Suprapubic skin (tissue), 4 donors: ENCODE data around the gene UPF2. TPM values are rescaled to one million over a fixed set of nuclear protein-coding genes. Genes with fewer than 3 reads are reported as not detected.
"Not testable (repeated sequence)": the region's sequence is repeated elsewhere in the genome, so short reads cannot be mapped to it uniquely, and the experiment has no call there.

Source experiments
- DNase-seq, 2 donors: peaks; one replicate each; pipeline ENCODE4 v3.0.0-alpha.2; 2019; ENCODE audit warnings: low spot score in 2 of 2
- H3K27ac ChIP-seq: fragments of 200-600 bp; sonication (generic); one replicate; pipeline ENCODE4 v1.5.1; 2019
- H3K27me3 ChIP-seq: fragments of 200-600 bp; sonication (generic); one replicate; pipeline ENCODE4 v1.5.1; 2019
- H3K36me3 ChIP-seq: fragments of 200-600 bp; sonication (generic); one replicate; pipeline ENCODE4 v1.5.1; 2019
- H3K4me1 ChIP-seq: fragments of 200-600 bp; sonication (generic); one replicate; pipeline ENCODE4 v1.5.1; 2019
- H3K4me3 ChIP-seq: fragments of 200-600 bp; sonication (generic); one replicate; pipeline ENCODE4 v1.5.1; 2019; ENCODE audit warnings: mild to moderate bottlenecking
- H3K9me3 ChIP-seq: fragments of 200-600 bp; sonication (generic); one replicate; pipeline ENCODE4 v1.5.1; 2019
- CTCF ChIP-seq, 2 donors: fragments of 200-600 bp in 1 of 2; fragments of 450-650 bp in 1 of 2; sonication (generic) in 1 of 2; IDR thresholded peaks; one replicate each; pipeline ENCODE4 v1.5.1; 2016 to 2019; ENCODE audit warnings: antibody characterized with exemption in 2 of 2, mild to moderate bottlenecking in 1 of 2, moderate library complexity in 1 of 2
- EP300 ChIP-seq: sonication (generic); formaldehyde crosslinking; IDR thresholded peaks from one replicate; pipeline ENCODE4 v1.6.1; 2017; ENCODE audit warnings: antibody characterized with exemption
- POLR2A ChIP-seq, 2 donors: fragments of 450-650 bp; IDR thresholded peaks; one replicate each; pipeline ENCODE4 v1.6.1; 2017; ENCODE audit warnings: antibody characterized with exemption in 2 of 2, mild to moderate bottlenecking in 2 of 2, moderate library complexity in 2 of 2
- POLR2AphosphoS5 ChIP-seq, 3 donors: sonication (generic); formaldehyde crosslinking; IDR thresholded peaks; one replicate each; pipeline ENCODE4 v1.6.1; 2017; ENCODE audit warnings: antibody characterized with exemption in 3 of 3
- WGBS: methylation state at CpG from one replicate; pipeline ENCODE4 v1.1.5; 2018; 5-methylcytosine and 5-hydroxymethylcytosine counted together
- total RNA-seq, 4 donors: library from RNA; depleted of rRNA; stranded (reverse); fragments of >200 nt; gene quantifications; one replicate each; pipeline ENCODE4 v1.1.0, GENCODE V29; 2016

Gene UPF2
- total RNA-seq, 4 donors from 2014 or later, result 15.6 to 31.9 (median 16.1) TPM

DNA sequence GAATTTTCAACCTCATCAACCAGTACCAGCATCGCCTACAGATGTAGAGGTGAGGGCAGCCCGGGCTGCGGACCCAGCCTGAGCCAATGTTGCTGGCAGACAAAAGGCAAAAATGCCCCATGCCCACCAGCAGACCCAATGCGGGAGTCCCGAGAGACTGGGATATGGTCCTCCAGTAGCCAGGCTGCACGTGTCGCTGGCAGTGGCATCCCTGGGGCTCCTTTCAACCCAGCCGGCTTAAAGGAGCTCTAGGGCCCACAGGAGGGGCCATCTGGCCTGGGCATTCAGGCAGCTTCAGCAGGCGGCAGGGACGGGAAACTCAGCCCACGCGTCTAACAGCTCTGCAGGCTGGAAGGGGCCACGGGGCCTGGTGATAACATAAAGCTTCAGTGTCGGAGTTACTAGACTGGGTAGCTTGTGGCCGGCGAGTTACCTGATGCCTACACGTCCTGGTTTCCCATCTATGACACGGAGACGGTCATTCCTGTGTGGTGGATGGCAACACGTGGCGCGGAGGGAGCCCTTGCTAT, 148.8 kb downstream of the UPF2 start:
- Histone ChIP-seq H3K4me1 (no peaks in the 10 kb centered on the region), H3K27me3 (no peaks in the 10 kb centered on the region), H3K4me3 (no peak overlapping the region), H3K36me3 (no peaks in the 10 kb centered on the region), H3K27ac (no peak overlapping the region), H3K9me3 (no peaks in the 10 kb centered on the region)
- no peak for DNase-seq
- TF ChIP-seq POLR2AphosphoS5 (IDR thresholded peaks at IDR 0.05) (no peak), EP300 (no peak), POLR2A (IDR thresholded peaks at IDR 0.05) (no peak), CTCF (IDR thresholded peaks at IDR 0.05) (no peak)
- WGBS, result 89% methylated on average over 10 of the region's 22 CpGs

DNA sequence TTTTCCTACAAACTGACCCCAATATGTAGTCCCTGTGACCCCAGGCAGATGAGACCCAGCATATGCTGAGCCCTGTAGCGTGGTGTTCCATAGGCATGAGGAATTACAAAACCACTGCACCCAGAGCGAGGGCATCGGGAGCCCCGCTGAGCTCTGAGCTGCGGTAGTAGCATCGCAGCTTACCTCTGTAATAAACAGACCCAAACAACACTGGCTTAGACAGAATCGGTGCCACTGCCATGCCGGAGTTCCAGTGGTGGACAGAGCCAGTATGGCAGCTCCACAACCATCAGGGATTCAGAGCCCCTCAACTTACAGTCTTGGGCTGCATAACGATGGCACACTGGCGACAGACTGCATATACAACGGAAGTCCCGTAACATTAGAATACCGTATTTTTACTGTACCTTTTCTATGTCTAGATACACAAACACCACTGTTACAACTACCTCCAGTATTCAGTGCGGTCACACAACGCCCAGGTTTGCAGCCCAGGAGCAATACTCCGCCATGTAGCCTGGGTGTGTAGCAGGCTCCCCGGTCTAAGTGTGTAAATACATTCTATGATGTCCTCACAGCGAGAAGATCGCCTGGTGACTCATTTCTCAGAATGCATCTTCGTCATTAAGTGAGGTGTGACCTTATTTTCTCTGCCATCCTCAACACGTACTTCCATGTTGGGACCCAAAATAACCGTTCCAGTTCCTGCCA, 150.7 kb downstream of the UPF2 start:
- no peaks in the 10 kb centered on the region for H3K9me3 ChIP-seq
- DNase-seq, result no peak
- H3K4me1 ChIP-seq, result no peaks in the 10 kb centered on the region
- 96% methylated on average over 21 of the region's 22 CpGs for whole genome bisulfite sequencing
- H3K27ac ChIP-seq, result no peak overlapping the region
- no peak for TF ChIP-seq CTCF (IDR thresholded peaks at IDR 0.05)
- no peak for TF ChIP-seq POLR2A (IDR thresholded peaks at IDR 0.05)
- TF ChIP-seq EP300, result no peak
- TF ChIP-seq POLR2AphosphoS5 (IDR thresholded peaks at IDR 0.05), result no peak
- H3K36me3 ChIP-seq, result no peaks in the 10 kb centered on the region
- H3K4me3 ChIP-seq, result no peak overlapping the region
- H3K27me3 ChIP-seq, result no peaks in the 10 kb centered on the region

GRCh38 chr10:11889263-11889662, 153.3 kb downstream of the UPF2 start:
- DNase-seq, H3K4me1 ChIP-seq, H3K36me3 ChIP-seq, H3K27me3 ChIP-seq, H3K9me3 ChIP-seq, H3K27ac ChIP-seq, H3K4me3 ChIP-seq: not testable (repeated sequence)
- WGBS, result 90% methylated on average over 8 of the region's 8 CpGs

DNA sequence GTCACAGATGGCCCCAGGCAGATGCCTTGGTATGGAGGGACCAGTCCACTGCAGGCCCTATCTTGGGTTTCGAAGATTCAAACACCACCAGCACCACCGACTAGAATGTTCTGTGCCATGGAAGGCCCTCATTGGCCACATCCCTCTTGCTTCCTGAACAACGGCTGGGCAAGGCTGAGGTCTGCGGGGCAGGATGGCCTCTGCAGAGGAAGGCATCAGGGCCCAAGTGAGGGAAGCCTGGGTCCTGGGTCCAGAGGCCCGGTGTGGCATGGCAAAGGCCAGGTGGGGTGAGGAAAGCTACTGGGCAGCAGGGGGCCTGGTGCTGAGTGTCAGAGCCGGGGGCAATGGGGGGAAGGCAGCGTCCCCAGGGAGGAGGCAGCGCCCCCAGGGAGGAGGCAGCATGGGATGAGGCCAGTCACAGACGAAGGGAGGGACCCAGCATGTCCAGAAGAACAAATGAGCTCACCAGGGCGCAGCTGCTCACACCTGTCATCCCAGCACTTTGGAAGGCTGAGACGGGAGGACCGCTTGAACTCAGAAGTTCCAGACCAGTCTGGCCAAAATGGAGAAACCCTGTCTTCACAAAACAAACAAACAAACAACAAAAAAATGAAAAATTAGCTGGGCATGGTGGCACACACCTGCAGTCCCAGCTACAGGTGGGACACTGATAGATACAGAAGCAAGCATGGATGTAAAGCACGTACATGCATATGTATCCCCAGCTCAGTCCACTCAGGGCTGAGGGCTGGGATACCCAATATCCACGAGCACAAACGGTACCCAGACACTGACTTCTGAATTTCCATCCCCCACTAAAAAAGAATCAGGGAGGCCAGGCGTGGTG, 155.0 kb downstream of the UPF2 start:
- no peak for TF ChIP-seq CTCF (IDR thresholded peaks at IDR 0.05)
- TF ChIP-seq POLR2A (IDR thresholded peaks at IDR 0.05), result no peak
- TF ChIP-seq POLR2AphosphoS5 (IDR thresholded peaks at IDR 0.05), result no peak
- TF ChIP-seq EP300, result no peak
- Histone ChIP-seq H3K9me3 (no peaks in the 10 kb centered on the region), H3K4me1 (peaks cover 7% of the 10 kb centered on the region), H3K4me3 (no peak overlapping the region), H3K27ac (no peak overlapping the region), H3K27me3 (no peaks in the 10 kb centered on the region), H3K36me3 (no peaks in the 10 kb centered on the region)
- 86% methylated on average over 16 of the region's 16 CpGs for WGBS
- no peak for DNase-seq

DNA sequence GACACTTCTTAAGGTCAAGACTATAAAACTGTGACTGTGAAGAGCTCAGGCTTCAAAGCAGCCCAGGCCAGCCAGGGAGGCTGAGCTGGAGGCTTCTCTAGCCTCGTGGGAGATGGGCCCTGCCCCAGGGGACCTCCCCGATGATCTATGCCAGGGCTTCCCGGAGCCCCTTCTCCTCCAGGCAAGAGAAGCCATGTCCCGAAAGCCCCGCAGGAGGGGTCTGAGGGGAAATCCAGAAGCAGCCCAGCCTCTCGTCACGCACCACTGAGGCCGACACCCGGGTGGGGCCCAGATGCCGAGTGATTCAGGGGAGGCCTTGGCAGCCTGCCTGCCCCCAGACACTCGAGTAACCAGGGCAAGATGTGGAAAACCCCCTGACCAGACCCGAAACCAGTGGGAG, 155.8 kb downstream of the UPF2 start:
- no peaks in the 10 kb centered on the region for H3K9me3 ChIP-seq
- no peak overlapping the region for H3K27ac ChIP-seq
- TF ChIP-seq POLR2AphosphoS5 (IDR thresholded peaks at IDR 0.05), result no peak
- no peak for TF ChIP-seq POLR2A (IDR thresholded peaks at IDR 0.05)
- TF ChIP-seq EP300, result no peak
- TF ChIP-seq CTCF (IDR thresholded peaks at IDR 0.05), result no peak

More for the DNA sequence above, 155.8 kb downstream of the UPF2 start:
- H3K4me1 ChIP-seq, result peaks cover 11% of the 10 kb centered on the region
- no peak overlapping the region for H3K4me3 ChIP-seq
- DNase-seq, result no peak
- H3K27me3 ChIP-seq, result no peaks in the 10 kb centered on the region
- H3K36me3 ChIP-seq, result no peaks in the 10 kb centered on the region
- WGBS, result 53% methylated on average over 10 of the region's 12 CpGs
